ENCODE data around the gene CDC14B. TPM values are rescaled to one million over a fixed set of nuclear protein-coding genes. Genes with fewer than 3 reads are reported as not detected.
A peak's percentile ranks its signal among the peaks of the same experiment; 100 is the strongest.
"Not testable (repeated sequence)": the region's sequence is repeated elsewhere in the genome, so short reads cannot be mapped to it uniquely, and the experiment has no call there.

CDC14B gene
- total RNA-seq, 1 donor from 2014 or later, result 29.0 TPM

DNA sequence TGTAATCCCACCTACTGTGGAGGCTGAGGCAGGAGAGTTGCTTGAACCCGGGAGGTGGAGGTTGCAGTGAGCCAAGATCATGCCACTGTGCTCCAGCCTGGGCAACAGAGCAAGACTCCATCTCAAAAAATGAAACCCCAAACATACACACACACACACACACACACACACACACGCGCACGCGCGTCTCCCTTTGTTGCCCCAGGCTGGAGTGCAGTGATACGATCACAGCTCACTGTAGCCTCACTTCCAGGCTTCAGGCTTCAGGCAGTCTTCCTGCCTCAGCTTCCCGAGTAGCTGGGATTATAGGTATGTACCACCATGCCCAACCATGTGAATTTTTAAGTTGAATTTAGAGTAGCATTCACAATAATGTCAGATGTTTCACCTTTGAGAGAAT, 13.9 kb upstream of the CDC14B start:
- DNase-seq (ENCODE audit: low spot score); ATAC-seq: not testable (repeated sequence)

DNA sequence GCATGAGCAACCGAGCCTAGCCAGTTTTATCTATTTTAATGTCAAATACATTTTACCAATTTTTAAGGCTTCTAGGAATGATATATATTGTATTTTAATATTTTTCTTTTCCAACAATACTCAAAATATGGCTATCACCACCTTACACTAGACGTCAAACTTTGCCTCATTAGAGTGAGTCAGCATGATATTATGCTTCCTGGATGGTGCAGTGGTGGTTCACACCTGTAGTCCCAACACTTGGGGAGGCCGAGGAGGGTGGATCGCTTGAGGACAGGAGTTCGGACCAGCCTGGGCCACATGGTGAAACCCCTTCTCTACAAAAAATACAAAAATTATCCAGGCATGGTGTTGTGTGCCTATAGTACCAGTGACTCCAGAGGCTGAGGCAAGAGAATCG, 7.3 kb upstream of the CDC14B start:
- DNase-seq (ENCODE audit: low spot score) (no peak), ATAC-seq (no peak)

DNA sequence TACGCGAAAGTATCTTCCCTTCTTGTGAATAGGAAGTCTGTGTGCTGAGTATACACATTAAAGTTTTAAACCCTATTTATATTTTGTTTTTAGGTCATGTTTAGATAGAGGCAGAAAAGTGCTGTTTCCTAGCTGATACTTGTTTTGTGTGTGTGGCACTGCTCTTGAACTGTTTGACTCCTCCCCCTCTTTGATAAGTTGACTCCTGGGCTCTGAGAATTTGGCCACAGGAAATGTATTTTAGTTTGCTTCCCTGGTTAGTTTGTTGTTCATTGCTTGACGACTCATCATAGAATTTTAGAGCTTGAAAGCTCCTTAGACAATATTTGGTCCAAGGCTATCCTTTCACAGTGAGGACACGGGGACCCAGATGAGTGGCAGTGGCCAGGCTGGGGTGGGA, 2.0 kb upstream of the CDC14B start:
- ATAC-seq (no peak), DNase-seq (ENCODE audit: low spot score) (no peak)

DNA sequence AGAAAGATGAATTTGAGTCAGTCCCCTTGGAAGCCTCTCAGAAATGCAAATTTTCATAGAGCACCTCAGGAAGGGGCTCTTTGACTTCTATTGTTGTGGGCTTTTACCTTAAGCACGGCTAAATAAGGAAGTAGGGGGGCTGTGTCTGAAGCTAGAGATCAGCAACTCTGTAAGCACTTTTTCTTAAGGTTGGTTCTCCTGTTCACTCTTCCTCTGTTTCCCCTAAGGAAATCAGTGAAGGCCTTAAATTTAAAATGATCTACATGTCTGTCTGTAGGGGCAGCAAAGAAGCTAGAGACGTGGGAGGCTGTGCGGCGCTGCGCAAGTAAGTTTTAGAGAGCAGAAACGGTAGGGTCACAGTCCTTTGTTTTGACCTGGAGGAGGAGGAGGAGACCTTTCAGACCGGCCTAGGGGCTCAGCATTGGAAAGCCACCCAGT, 1.2 kb upstream of the CDC14B start:
- ATAC-seq (no peak), DNase-seq (ENCODE audit: low spot score) (no peak)

DNA sequence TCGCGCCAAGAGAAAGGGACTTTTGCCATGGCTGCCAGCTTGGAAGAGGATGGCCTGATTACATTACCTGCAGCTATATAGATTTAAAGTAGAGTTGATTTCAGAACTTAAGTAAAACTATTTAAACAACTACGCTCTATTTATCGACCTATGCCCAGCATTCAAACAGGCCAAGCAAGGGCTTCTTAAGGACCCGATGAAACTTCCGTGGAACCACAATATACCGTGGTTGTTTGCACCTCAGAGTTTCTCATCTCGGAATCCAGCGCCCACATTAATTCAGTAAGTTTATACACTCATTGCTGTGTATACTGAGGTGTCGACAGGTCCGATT, 505 bp upstream of the CDC14B start:
- DNase-seq (ENCODE audit: low spot score) (no peak), ATAC-seq (no peak)

DNA sequence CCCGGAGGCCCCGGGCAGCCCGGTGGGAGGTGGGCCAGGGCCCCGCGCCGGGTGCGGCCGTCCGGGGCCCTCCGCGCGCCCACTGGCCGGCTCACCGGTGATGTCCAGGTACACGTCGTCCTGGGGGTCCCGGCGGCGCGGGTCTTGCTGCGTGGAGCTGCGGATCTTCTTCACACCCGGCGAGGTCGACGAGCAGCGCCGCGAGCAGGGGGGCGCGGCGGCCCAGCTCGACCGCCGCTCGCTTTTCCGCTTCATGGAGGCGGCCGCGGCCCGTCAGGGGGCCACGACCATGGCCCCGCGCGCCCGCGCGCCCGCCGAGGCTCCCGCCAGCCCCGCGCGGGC, 548 bp downstream of the CDC14B start:
- ATAC-seq (no peak), DNase-seq (ENCODE audit: low spot score) (peak; percentile 51)

DNA sequence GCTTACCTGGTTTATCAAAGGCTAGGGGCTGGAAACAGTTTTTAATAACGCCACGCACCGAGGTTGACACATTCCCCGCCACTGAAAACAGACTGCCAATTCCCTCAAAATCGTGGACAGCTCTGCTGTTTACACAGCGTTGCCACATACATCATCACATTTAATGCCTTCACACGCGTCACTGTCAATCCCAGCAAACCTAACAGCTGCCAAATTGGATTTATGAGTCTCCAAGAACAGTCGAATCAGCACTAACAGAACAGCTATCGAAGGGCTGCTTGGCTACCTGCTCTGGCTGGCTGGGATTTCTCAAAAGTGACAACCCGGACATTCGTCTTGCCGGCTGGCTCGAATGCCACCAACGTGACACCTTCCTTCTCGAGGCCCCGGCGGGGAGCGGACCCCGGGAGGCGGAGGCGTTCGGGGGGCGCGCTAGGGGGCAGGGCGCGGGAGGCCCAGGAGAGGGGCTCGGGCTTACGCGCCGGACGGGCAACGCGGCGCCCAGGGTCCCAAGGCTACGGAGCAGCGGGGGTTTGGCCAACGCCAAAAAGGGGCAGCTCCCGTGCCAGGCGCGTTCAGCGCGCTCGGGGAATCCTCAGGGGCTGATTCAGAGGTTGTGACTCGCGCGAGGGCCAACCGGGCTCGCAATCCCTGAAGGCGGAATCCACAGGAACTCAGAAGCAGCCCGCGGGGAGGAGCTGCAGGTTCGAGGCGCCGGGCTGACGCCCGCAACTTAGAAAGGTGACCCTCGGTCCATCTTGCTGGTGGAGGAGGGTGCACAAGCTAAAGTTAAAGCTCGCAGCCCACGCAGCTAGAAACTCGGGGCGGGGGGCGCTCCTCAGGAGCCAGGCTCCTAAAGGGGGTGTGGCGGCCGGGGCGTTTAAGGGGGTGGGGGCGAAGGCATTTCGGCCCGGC, 1.2 kb downstream of the CDC14B start:
- DNase-seq (ENCODE audit: low spot score), result peak; percentile 85
- ATAC-seq, result peak; percentile 68

DNA sequence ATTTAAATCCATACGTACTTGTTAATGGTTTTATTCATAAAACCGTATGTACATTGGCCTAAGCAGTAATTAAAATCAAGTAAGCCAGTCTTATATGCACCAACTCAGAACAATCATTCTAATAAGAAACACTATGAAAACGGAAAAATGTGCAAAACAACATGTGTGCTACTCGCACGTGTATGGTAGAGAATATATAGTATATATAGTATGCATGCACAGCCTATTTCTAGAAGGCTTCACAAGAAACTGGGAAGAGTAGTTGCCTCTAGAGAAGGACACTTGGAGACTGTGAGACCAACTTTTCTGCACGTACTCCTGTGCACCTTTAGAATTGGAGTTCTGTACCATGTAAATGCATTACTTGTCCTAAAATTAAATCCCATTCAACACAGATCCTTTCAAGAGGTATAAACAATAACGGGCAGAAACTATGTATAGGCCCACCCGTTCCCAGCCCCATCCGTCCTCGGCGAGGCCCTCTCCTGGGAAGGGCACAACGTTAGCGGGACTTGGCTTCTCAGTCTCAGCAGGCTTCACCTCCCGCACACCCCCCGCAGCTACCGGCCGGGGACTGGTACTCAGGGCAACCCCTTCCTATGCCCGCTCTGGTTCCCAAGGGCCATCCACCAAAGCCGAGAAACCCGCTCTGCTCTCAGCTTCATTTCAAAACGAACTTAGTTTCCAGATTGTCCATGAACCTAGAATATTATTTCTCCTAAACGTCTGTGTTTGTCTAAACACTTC, 2.0 kb downstream of the CDC14B start:
- peak; percentile 48 for DNase-seq (ENCODE audit: low spot score)
- ATAC-seq, result peak; percentile 5

DNA sequence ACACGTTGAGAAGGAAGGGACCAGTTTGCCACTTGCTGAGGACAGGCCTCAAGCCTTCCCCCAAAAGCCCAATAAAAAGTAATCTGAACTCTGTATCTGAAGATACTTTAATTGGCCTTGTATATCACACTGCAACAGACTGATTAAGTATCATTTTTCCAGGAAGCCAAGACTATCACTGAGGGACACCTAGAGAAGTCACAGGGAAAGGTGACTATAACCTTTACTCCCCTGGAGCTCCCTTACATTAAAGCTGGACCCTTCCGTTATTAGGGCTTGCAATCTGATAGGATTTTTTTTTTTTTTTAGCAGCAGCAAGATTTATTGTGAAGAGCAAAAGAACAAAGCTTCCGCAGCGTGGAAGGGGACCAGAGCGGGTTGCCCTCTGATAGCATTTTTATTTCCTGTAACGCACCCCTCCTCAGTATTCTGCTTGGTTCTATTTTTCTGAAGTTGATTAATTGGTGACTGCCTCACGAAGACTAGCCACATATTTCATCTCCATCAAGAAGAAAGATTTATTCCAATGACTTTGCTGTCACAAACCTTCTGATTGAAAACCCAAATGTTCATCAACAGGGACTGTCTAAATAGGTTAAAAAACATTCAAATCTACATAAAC, 2.7 kb downstream of the CDC14B start:
- ATAC-seq (no peak), DNase-seq (ENCODE audit: low spot score) (no peak)

DNA sequence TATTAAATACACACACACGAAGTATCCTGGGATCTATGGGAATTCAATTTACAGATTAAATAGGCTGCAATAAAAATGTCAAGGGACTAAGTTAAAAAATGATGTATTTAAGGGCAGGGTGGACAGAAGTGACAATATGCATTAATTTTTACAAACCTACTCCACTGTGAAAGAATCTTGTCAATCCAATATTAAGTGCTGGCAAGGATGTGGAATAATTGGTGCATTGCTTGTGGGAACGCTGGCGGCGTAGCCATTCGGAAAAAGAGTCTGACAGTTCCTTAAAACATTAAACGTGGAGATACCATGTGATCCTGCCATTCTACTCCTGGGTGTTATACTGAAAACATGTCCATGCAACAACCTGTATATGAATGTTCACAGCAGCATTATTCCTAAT, 4.2 kb downstream of the CDC14B start:
- ATAC-seq (no peak), DNase-seq (ENCODE audit: low spot score) (no peak)

DNA sequence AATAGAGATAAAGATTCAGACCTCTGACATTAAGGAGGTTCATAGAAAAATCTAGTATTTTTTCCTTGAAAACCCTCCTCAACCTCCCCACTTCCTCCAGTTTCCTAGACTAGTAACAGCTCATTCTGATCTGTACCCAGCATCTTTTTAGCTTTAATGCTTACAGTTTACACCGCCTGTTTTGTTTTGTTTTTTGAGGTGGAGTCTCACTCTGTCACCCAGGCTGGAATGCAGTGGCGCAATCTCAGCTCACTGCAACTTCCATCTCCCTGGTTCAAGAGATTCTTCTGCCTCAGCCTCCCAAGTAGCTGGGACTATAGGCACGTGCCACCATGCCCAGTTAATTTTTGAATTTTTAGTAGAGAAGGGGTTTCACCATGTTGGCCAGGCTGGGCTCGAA, 5.0 kb downstream of the CDC14B start:
- ATAC-seq; DNase-seq (ENCODE audit: low spot score): not testable (repeated sequence)

DNA sequence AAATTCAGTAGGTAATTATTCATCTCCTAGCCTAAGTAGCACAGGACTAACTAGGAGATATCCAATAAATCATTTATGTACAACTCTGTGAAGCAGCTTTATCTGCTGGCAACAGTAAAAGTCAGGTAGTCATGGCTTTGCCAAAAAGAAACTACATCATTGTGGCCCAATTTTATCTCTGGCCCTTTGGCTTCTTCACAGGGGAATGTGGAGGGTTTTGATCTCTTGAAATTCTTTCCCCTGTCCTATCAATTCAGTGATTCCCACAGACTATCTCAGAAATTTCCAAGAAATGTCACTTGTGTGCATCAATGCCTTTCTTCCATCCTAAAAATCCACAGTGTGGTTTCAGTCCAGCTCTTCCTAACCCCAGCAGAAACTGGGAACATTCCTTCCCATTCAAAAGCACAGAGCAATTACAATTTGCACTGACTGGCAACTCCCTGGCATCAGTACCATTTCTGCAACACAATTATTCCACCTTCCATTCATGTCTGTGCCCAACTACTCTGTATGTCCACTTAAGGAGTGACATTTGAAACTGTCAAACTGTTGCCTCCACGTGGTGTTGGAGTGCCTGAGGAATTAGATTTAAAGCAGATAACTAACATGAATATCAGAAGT, 6.6 kb downstream of the CDC14B start:
- DNase-seq (ENCODE audit: low spot score) (no peak), ATAC-seq (peak; percentile 16)

DNA sequence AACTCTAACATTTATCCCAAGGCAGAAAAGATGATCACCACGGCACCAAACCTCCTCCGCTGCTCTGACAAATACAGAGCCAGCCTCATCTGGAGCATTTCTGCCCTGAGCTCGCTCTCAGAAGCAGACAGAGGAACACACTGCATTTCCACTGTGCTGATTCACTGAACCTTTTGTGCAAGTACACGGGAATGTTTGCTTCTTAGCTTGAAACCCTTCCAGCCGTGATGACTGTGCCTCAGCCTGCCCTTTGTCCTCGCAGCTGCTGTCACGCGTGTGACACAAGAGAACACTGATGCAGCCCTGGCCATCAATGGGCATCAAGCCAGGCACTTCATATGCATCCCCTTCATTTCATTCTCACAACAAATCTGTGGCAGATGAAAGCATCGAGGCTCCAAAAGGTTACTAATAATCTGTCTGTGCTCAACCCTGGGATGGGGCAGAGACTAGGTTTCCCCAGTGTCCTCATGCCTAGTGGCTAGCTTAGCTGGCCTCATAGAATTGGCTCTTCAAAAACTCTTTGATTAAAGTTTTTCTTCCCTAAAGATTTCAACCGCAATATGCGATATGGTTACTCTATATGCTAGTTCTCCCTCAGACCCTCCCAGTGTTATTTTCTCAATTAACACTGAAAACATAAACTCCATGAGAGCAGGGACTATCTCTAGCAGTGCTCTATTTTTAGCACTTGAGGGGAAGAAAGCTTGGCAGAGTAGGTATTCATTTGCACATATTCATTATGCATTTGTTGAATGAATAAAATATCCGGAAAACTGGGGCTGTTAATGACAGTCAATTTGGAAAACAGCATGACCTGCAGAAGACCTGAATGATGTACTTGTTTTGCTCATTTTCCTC, 7.3 kb downstream of the CDC14B start:
- peak; percentile 93 for DNase-seq (ENCODE audit: low spot score)

DNA sequence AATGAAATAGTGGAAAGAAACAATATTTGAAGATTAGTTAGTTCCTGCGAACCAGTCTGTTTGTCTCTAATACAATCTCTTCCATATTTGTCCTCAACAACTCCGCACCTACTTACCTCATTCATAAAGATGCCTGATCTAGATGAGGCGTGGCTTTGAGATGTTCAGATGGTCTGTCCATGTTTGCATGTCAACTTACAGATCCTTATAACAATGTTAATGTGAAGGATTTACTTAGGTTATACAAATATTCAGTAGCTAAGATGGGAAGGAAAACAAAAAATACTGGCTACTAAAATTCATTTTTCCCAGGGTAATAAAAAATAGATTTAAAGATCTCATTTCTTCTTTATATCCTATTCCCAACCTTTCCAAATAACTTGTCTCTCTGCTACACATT, 8.3 kb downstream of the CDC14B start:
- ATAC-seq, result no peak

More for the DNA sequence above, 7.3 kb downstream of the CDC14B start:
- ATAC-seq, result peak; percentile 93

DNA sequence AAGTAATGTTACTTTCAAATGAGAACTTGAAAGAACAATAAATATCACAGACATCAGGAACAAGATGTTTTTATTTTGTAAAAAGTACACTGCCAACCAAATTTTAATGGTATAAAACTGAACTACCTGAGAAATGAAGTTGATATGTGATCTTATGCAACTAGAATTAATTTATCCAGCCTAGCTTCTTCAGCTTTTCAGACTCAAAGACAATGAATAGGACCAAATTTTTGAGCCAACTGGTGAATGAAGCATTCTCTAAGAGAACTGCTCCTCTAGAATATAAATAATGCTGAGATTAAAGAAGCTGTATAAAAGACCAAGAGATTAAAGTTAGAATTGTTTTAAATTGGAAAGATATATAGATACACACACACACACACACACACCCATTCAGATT, 9.9 kb downstream of the CDC14B start:
- no peak for DNase-seq (ENCODE audit: low spot score)

More for the DNA sequence above, 8.3 kb downstream of the CDC14B start:
- no peak for DNase-seq (ENCODE audit: low spot score)

DNA sequence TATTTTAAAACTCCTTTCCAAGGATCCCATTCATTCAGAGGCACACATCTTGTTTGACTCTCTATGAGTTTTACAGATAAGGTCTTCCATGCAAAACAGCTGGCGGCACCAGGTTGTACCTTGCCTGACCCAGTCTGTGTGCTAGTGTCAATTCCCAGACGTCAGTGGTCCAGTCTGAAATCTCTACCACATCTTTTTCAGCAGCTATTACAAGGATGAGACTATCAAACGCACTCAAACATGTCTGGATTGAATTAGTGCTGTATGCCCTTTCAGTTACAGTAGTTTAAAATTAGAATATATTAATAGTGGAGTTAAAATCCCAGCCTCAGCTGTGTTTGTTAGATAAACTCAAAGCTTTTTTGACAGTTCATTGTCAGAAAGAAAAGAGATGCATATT, 11.7 kb downstream of the CDC14B start:
- ATAC-seq (no peak), DNase-seq (ENCODE audit: low spot score) (no peak)

More for the DNA sequence above, 9.9 kb downstream of the CDC14B start:
- ATAC-seq, result no peak

DNA sequence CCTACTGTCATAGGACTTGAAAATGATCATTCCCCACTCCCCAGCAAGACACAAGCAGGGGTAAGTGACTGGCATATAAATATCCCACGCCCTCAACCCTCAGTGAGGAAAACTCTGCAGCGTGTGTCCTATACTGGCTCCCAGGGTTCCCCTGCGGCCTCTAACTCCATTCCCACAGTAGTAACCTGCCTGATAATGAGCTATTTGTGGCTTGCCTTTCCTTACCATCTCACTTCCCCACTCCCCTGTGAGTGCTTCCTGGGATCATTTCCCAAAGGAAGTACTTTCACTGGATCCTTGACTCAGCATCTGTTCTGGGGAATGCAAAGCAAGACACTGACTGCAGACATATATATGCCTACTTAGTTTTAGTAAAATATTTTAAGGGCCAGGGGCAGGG, 14.3 kb downstream of the CDC14B start:
- ATAC-seq, result no peak
- no peak for DNase-seq (ENCODE audit: low spot score)

DNA sequence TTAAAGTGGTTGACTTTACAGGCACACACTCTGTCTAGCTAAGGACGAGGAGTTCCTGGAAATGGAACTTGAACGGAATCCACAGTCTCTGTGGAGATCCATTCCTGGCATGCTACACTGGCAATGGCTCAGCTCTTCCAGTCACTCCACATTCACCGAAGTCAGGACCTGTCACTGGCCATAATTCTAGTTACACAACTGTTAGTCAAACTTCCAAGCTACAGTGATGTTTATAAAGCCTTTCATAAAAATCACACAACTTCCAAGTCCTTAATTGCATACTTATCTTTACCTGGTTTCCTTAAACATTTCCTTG, 15.7 kb downstream of the CDC14B start:
- ATAC-seq (peak; percentile 92), DNase-seq (ENCODE audit: low spot score) (peak; percentile 80)

DNA sequence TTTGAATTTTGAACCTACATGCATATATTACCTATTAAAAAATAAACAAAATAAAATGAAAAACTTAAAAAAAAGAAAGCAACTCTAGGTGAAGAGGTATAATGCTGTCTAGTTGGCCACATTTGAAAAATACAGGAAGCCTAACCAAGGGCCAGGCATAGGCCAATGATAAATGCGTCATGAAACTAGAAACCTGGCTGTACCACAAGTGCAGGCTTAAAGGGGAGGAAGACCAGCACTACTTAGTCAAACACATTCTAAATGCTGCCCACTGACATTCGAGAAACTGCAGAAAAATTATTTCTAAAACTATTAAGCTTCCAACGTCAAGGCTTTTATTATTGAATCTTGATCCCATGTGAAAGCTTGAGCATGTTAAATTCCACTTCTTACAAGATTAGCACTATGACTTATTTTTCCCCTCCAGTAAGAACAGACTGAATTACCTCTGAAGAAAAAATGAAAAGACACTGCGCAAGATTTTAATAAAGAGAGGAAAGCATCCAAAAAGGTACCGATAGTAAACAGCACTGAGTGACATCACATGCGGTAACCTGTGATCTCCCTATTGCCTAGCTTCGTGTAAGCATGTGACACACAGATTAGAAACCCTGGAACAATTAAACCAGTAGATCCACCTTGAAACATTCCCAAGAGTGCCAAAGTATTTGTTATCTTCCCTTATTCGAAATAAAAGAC, 16.2 kb downstream of the CDC14B start:
- DNase-seq (ENCODE audit: low spot score) (no peak), ATAC-seq (peak; percentile 71)

DNA sequence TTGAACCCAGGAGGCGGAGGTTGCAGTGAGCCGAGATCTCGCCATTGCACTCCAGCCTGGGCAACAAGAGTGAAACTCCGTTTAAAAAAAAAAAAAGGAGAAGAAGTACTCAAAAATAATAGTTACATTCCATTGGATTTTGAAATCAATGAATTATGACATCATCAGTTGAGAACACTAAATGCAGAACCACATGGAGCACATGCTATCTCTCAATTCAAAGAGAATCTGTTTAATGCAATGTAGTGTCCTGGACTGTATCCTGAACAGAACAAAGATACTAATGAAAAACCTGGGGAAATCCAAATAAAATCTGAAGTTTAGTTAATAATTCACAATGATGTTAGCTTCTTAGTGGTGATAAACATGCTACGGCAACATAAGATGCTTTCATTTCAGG, 20.3 kb downstream of the CDC14B start:
- DNase-seq (ENCODE audit: low spot score), result no peak
- peak; percentile 47 for ATAC-seq
